Measurements from ENCODE around the gene DCTPP1. TPM values are rescaled to one million over a fixed set of nuclear protein-coding genes. Genes with fewer than 3 reads are reported as not detected.
"Not testable (repeated sequence)": the region's sequence is repeated elsewhere in the genome, so short reads cannot be mapped to it uniquely, and the experiment has no call there.

Gene DCTPP1
- total RNA-seq, 2 experiments from 2014 or later: 87.5 to 96.6 TPM

DNA sequence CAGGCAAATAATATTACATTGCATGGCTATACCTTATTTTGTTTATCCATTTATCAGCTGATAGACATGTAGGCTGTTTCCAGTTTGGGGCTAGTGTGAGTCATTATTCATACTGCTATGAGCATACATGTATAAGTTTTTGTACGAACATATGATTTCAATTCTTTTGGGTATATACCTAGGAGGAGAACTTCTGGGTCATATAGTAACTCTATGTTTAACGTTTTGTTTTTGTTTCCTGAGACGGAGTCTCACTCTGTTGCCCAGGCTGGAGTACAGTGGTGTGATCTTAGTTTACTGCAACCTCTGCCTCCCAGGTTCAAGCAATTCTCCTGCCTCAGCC is 40.3 kb upstream of the DCTPP1 start:
- Mint-ChIP-seq H3K4me1 (ENCODE audit: low read depth) (peaks cover 40% of the 10 kb centered on the region), H3K27ac (peak overlapping the region; percentile 97), H3K9me3 (no peaks in the 10 kb centered on the region), H3K4me3 (peak overlapping the region; percentile 37), H3K36me3 (peaks cover 20% of the 10 kb centered on the region), H3K27me3 (no peaks in the 10 kb centered on the region)
- intact Hi-C loops (cut with micrococcal nuclease): loop anchor here (2.0 to 5.0 kb wide), 4 partner anchors 82 to 858 kb away; partner anchors contain the start of gene TBC1D10B
- ChIA-PET POLR2A (interaction anchor here (0.6 to 7.4 kb wide), 7 partner anchors 10 to 83 kb away, joined by 3 to 132 read pairs (median 4); partner anchors contain the start of genes DCTPP1 and SEPHS2), CTCF (interaction anchor here (0.6 to 1.8 kb wide), 7 partner anchors 11 to 189 kb away, joined by 3 to 7 read pairs (median 4); partner anchors contain the start of genes DCTPP1 and FBRS)
- peak; percentile 41 for DNase-seq

DNA sequence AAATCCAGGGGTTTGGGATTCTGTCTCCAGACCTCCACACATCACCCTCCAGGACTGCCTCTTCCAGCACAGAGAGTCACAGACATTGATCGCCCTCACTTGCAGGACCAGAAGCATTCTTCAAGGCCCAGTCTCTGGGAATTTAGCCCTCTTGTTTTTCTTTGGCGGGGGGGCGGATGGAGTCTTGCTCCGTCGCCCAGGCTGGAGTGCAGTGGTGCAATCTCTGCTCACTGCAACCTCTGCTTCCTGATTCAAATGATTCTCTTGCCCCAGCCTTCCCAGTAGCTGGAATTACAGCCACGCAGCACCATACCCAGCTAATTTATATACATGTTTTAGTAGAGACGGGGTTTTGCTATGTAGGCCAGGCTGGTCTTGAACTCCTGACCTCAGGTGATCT is 34.2 kb upstream of the DCTPP1 start:
- no peak overlapping the region for H3K27ac Mint-ChIP-seq
- no peak for DNase-seq
- peaks cover 22% of the 10 kb centered on the region for H3K4me1 Mint-ChIP-seq (ENCODE audit: low read depth)
- H3K36me3 Mint-ChIP-seq: no peaks in the 10 kb centered on the region
- H3K27me3 Mint-ChIP-seq: no peaks in the 10 kb centered on the region
- no peak overlapping the region for H3K4me3 Mint-ChIP-seq
- intact Hi-C loops (cut with micrococcal nuclease): no loop called here
- CTCF ChIA-PET: no interaction called here
- H3K9me3 Mint-ChIP-seq: no peaks in the 10 kb centered on the region
- POLR2A ChIA-PET: no interaction called here

DNA sequence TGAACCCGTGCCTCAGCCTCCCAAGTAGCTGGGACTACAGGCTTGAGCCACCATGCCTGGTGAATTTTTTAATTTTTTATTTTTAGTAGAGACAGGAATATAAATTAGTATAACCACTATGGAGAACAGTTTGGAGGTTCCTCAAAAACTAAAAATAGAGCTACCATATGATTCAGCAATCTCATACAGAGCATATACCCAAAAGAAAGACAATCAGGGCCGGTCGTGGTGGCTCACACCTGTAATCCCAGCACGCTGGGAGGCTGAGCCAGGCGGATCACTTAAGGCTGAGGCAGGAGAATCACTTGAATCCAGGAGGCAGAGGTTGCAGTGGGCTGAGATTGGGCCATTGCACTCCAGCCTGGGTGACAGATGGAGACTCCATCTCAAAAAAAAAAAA is 31.6 kb upstream of the DCTPP1 start:
- H3K36me3 Mint-ChIP-seq; H3K27ac Mint-ChIP-seq; H3K9me3 Mint-ChIP-seq; H3K27me3 Mint-ChIP-seq; H3K4me3 Mint-ChIP-seq; DNase-seq; intact Hi-C loops (cut with micrococcal nuclease): not testable (repeated sequence)
- ChIA-PET POLR2A (interaction anchor here (0.7 to 7.1 kb wide), 2 partner anchors 9 to 19 kb away, joined by 4 to 132 read pairs; partner anchors contain the start of gene ITGAL), CTCF (interaction anchor here (1.0 to 1.2 kb wide), 3 partner anchors 12 to 32 kb away, joined by 3 read pairs; partner anchors contain the start of gene DCTPP1)
- H3K4me1 Mint-ChIP-seq (ENCODE audit: low read depth): peaks cover 43% of the 10 kb centered on the region

DNA sequence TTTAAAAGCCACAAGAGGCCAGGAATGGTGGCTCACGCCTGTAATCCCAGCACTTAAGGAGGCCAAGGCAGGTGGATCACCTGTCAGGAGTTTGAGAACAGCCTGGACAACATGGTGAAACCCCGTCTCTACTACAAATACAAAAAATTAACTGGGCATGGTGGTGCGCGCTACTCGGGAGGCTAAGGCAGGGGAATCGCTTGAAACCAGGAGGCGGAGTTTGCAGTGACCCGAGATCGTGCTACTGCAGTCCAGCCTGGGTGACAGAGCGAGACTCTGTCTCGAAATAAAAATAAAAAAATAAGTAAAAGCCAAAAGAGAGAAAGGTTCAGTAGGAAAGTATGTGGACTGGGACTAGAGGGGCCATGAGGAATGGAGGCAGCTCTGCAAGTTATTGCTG is 29.6 kb upstream of the DCTPP1 start:
- ChIA-PET CTCF (interaction anchor here (0.6 to 7.1 kb wide), 13 partner anchors 10 to 156 kb away, joined by 3 to 45 read pairs (median 4); partner anchors contain the start of genes DCTPP1, ITGAL and SEPHS2), POLR2A (interaction anchor here (0.8 to 7.1 kb wide), 10 partner anchors 11 to 151 kb away, joined by 3 to 132 read pairs (median 5); partner anchors contain the start of genes DCTPP1, ITGAL, SEPHS2 and ZNF688)
- Mint-ChIP-seq H3K4me1 (ENCODE audit: low read depth) (peaks cover 43% of the 10 kb centered on the region), H3K27me3 (no peaks in the 10 kb centered on the region), H3K27ac (peak overlapping the region; percentile 96), H3K36me3 (no peaks in the 10 kb centered on the region), H3K9me3 (no peaks in the 10 kb centered on the region), H3K4me3 (peak overlapping the region; percentile 43)
- intact Hi-C loops (cut with micrococcal nuclease): no loop called here
- DNase-seq: no peak

DNA sequence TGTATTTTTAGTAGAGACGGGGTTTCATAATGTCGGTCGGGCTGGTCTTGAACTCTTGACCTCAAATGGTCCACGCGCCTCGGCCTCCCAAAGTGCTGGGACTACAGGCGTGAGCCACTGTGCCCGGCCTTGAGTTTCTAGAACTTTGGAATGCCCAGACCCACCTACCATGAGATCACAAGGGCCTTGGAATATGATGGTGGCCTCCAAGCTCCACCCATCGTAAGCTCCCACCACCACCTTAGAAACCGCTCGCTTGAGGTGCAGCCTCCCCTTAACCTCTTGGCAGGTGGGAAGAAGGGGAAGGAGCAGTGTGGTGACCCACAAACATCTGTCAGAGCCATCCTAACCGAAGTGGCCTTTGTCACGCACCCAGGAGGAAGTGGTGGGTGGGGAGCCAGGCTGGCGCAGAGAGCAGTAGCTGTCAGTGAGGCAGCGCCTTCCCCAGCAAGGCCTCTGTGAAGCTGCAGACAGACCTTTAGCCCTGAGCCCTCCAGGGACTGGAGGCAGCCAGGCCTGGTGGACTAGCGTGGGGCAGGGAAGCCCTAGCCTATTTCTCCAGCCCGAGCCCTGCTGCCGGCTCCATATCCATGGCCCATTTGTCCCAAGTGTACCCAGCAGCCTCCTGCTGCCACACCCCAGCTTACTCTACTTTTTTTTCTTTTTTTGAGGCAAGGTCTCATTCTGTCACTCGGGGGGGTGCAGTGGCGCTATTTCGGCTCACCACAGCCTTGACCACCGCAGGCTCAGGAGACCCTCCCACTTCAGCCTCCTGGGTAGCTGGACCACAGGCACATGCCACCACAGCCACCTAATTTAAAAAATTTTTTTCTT is 28.9 kb upstream of the DCTPP1 start:
- peak overlapping the region; percentile 63 for H3K4me3 Mint-ChIP-seq
- H3K36me3 Mint-ChIP-seq: no peaks in the 10 kb centered on the region
- ChIA-PET CTCF (interaction anchor here (0.5 to 7.1 kb wide), 14 partner anchors 10 to 157 kb away, joined by 3 to 45 read pairs (median 4); partner anchors contain the start of genes DCTPP1, ITGAL and SEPHS2), POLR2A (interaction anchor here (0.8 to 7.1 kb wide), 12 partner anchors 12 to 151 kb away, joined by 3 to 132 read pairs (median 5); partner anchors contain the start of genes DCTPP1, ITGAL, SEPHS2 and ZNF688)
- DNase-seq: peak; percentile 97
- no peaks in the 10 kb centered on the region for H3K27me3 Mint-ChIP-seq
- peaks cover 43% of the 10 kb centered on the region for H3K4me1 Mint-ChIP-seq (ENCODE audit: low read depth)
- no peaks in the 10 kb centered on the region for H3K9me3 Mint-ChIP-seq
- H3K27ac Mint-ChIP-seq: peak overlapping the region; percentile 96
- intact Hi-C loops (cut with micrococcal nuclease): loop anchor here (1.0 kb wide), 1 partner anchor 14 kb away; the partner anchor contains the start of gene ITGAL

DNA sequence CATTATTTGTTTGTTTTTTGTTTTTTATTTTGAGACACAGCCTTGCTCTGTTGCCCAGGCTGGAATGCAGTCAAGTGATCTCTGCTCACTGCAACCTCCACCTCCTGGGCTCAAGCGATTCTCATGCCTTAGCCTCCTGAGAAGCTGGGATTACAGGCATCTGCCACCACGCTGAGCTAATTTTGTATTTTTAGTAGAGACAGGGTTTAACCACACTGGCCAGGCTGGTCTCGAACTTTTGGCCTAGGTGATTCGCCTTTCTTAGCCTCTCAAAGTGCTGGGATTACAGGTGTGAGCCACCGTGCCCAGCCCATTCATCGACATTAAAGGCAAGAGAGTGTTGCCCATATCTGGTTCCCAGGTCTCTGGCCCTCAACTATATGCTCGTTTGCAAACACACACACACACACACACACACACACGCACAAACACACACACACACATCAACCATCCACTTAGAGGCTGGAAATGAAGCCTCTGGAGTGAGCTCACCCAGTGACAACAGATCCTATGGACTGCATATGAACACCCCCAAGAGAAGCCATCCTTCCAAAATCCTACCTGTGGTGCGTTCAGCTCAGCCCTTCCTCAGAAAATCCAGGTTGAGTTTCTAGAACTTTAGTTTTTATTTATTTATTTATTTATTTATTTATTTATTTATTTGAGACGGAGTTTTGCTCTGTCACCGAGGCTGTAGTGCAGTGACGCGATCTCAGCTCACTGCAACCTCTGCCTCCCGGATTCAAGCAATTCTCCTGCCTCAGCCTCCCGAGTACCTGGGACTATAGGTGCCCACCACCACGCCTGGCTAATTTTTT is 28.1 kb upstream of the DCTPP1 start:
- H3K27me3 Mint-ChIP-seq: no peaks in the 10 kb centered on the region
- H3K36me3 Mint-ChIP-seq: no peaks in the 10 kb centered on the region
- no peaks in the 10 kb centered on the region for H3K9me3 Mint-ChIP-seq
- peak overlapping the region; percentile 63 for H3K4me3 Mint-ChIP-seq
- POLR2A ChIA-PET: interaction anchor here (0.8 to 7.1 kb wide), 9 partner anchors 13 to 99 kb away, joined by 3 to 132 read pairs (median 7); partner anchors contain the start of genes DCTPP1, ITGAL, SEPHS2 and ZNF747
- H3K4me1 Mint-ChIP-seq (ENCODE audit: low read depth): peaks cover 43% of the 10 kb centered on the region
- CTCF ChIA-PET: interaction anchor here (0.9 to 7.1 kb wide), 10 partner anchors 9 to 140 kb away, joined by 3 to 45 read pairs (median 6); partner anchors contain the start of genes DCTPP1, ITGAL and ZNF771
- intact Hi-C loops (cut with micrococcal nuclease): loop anchor here (1.0 kb wide), 1 partner anchor 14 kb away; the partner anchor contains the start of gene ITGAL
- peak overlapping the region; percentile 96 for H3K27ac Mint-ChIP-seq
- DNase-seq: peak; percentile 34

DNA sequence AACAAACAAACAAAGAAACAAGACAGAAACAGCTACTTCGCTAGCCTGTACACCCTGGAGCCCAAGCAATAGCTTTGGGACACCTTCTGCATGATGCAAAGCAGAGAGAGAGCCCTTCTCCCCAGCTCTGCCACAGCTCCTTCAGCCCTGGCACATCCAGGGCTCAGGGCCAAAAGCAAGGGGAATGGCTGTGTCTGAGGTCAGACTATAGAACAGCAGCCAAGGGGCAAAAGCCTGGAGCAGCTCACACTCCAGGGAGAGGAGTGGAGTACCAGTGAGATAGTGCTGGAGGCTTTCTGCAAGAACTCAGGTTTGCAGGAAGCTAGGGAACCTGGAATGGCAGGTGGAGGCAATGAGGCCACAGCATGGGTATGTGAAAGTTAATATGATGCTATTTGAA is 27.4 kb upstream of the DCTPP1 start:
- no peaks in the 10 kb centered on the region for H3K36me3 Mint-ChIP-seq
- intact Hi-C loops (cut with micrococcal nuclease): no loop called here
- POLR2A ChIA-PET: interaction anchor here (1.4 to 7.1 kb wide), 3 partner anchors 14 to 68 kb away, joined by 3 to 132 read pairs (median 9); partner anchors contain the start of gene ITGAL
- peaks cover 49% of the 10 kb centered on the region for H3K4me1 Mint-ChIP-seq (ENCODE audit: low read depth)
- CTCF ChIA-PET: interaction anchor here (1.1 to 7.1 kb wide), 7 partner anchors 9 to 79 kb away, joined by 3 to 45 read pairs (median 5); partner anchors contain the start of genes DCTPP1, ITGAL, SEPHS2 and ZNF771
- no peaks in the 10 kb centered on the region for H3K9me3 Mint-ChIP-seq
- peak overlapping the region; percentile 69 for H3K27ac Mint-ChIP-seq
- DNase-seq: no peak
- no peak overlapping the region for H3K4me3 Mint-ChIP-seq
- no peaks in the 10 kb centered on the region for H3K27me3 Mint-ChIP-seq

DNA sequence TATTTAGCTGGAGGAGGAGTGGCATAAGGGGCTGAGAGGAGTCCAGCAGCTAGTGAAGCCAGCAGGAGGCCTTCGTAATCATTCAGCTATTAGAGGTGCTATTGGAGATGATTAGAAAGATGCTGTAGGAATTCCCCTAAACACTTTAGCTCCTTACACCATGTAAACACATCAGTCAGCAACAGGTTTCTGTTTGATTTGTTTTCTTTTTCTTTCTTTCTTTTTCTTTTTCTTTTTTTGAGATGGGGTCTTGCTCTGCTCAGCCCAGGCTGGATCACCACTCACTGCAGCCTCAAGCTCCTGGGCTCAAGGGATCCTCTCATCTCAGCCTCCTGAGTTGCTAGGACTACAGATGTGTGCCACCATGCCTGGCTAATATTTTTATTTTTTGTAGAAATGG is 26.5 kb upstream of the DCTPP1 start:
- peaks cover 44% of the 10 kb centered on the region for H3K4me1 Mint-ChIP-seq (ENCODE audit: low read depth)
- H3K36me3 Mint-ChIP-seq: no peaks in the 10 kb centered on the region
- no peak overlapping the region for H3K4me3 Mint-ChIP-seq
- intact Hi-C loops (cut with micrococcal nuclease): no loop called here
- H3K9me3 Mint-ChIP-seq: no peaks in the 10 kb centered on the region
- no peaks in the 10 kb centered on the region for H3K27me3 Mint-ChIP-seq
- ChIA-PET POLR2A (interaction anchor here (0.5 to 7.1 kb wide), 4 partner anchors 15 to 95 kb away, joined by 3 to 132 read pairs (median 3); partner anchors contain the start of gene ITGAL), CTCF (interaction anchor here (1.1 to 7.1 kb wide), 8 partner anchors 8 to 142 kb away, joined by 3 to 45 read pairs (median 4); partner anchors contain the start of genes DCTPP1, ITGAL and SEPHS2)
- DNase-seq: no peak
- H3K27ac Mint-ChIP-seq: peak overlapping the region; percentile 10

DNA sequence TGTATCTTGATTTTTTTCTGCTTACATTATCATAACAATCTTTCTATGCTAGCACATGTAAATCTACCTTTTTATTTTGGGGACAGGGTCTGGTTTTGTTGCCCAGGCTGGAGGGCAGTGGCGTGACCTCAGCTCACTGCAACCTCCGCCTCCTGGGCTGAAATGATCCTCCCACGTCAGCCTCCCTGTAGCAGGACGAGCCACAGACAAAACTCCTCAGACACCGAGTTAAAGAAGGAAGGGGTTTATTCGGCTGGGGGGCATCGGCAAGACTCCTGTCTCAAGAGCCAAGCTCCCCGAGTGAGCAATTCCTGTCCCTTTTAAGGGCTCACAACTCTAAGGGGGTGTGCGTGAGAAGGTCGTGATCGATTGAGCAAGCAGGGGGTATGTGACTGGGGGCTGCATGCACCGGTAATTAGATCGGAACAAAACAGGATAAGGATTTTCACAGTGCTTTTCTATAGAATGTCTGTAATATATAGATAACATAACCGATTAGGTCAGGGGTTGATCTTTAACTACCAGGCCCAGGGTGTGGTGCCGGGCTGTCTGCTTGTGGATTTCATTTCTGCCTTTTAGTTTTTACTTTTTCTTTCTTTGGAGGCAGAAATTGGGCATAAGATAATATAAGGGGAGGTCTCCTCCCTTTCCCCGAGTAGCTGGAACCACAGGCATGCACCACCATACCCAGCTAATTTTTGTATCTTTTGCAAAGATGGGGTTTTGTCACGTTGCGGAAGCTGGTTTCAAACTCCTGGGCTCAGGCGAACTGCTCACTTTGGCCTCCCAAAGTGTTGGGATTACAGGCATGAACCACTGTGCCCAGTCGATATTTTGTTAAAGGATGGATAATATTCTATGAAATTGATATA is 23.1 kb upstream of the DCTPP1 start:
- H3K36me3 Mint-ChIP-seq; DNase-seq; intact Hi-C loops (cut with micrococcal nuclease); CTCF ChIA-PET; H3K9me3 Mint-ChIP-seq; H3K27me3 Mint-ChIP-seq; POLR2A ChIA-PET; H3K4me3 Mint-ChIP-seq: not testable (repeated sequence)
- peaks cover 39% of the 10 kb centered on the region for H3K4me1 Mint-ChIP-seq (ENCODE audit: low read depth)
- H3K27ac Mint-ChIP-seq: peak overlapping the region; percentile 23

DNA sequence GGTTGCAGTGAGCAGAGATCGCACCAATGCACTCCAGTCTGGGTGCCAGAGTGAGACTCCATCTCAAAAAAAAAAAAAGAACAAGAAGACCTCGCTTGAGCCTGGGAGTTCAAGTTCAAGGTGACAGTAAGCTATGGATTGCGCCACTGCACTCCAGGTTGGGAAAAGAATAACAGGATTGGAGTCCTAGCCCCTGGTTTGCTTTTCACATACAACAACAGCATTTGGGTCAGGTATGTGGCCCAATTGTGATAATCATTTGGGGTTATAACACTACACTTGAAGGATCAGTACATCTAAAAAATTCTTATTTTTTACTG is 19.2 kb upstream of the DCTPP1 start:
- Mint-ChIP-seq H3K27ac (no peak overlapping the region), H3K36me3 (peaks cover 15% of the 10 kb centered on the region), H3K4me3 (no peak overlapping the region), H3K4me1 (ENCODE audit: low read depth) (peaks cover 36% of the 10 kb centered on the region), H3K27me3 (no peaks in the 10 kb centered on the region), H3K9me3 (no peaks in the 10 kb centered on the region)
- DNase-seq: no peak
- CTCF ChIA-PET: interaction anchor here (0.6 to 7.0 kb wide), 33 partner anchors 8 to 250 kb away, joined by 3 to 63 read pairs (median 5); partner anchors contain the start of genes DCTPP1, ITGAL and ZNF689
- POLR2A ChIA-PET: interaction anchor here (1.2 to 4.3 kb wide), 2 partner anchors 24 to 78 kb away, joined by 3 to 20 read pairs; partner anchors contain the start of gene ITGAL
- intact Hi-C loops (cut with micrococcal nuclease): loop anchor here (1.0 to 5.0 kb wide), 2 partner anchors 24 to 38 kb away; no protein-coding TSS in a partner anchor

All from activated CD4-positive, alpha-beta memory T cell treated with anti-CD3 and anti-CD28 coated beads for 36 hours (primary cell).